C4-2B (cell line): Measurements from ENCODE around the gene THADA.
A peak's percentile ranks its signal among the peaks of the same experiment; 100 is the strongest.

Experiments
- H3K27ac ChIP-seq: fragments of 450-650 bp; 2 replicates; pipeline ENCODE4 v1.5.1; 2017
- ZFX ChIP-seq: fragments of 450-650 bp; IDR thresholded peaks from 2 replicates; pipeline ENCODE4 v1.6.1; 2017
- TF ChIP-seq, protein P1 (sequence below): fragments of 450-650 bp; conservative IDR thresholded peaks from 2 replicates; pipeline ENCODE4 v1.5.1; 2017; ENCODE audit warnings: mild to moderate bottlenecking

THADA gene

DNA sequence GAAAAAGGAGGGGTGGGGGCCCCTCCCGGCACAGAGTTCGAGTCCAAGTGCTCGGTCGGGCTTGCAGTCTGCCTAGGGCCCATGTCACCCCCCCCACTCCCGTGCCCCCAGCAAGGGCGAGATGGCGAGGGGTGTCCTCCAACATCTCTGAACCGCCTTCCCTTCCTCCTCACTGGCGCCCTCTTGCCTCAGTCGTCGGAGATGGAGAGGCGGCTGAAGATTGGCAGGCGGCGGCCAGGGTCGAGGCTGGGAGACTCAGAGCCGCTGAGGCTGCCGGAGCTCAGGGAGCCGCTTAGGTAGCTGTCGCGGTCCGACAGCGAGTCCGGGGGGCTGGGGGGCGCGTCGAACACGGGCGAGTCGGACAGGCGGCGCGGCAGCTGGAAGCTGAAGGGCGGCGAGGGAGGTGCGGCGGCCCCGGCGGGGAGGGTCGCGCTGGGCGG lies 371.7 kb downstream of the THADA start:
- no peak overlapping the region for H3K27ac ChIP-seq
- TF ChIP-seq ZFX, result no peak
- TF ChIP-seq, protein P1, sequence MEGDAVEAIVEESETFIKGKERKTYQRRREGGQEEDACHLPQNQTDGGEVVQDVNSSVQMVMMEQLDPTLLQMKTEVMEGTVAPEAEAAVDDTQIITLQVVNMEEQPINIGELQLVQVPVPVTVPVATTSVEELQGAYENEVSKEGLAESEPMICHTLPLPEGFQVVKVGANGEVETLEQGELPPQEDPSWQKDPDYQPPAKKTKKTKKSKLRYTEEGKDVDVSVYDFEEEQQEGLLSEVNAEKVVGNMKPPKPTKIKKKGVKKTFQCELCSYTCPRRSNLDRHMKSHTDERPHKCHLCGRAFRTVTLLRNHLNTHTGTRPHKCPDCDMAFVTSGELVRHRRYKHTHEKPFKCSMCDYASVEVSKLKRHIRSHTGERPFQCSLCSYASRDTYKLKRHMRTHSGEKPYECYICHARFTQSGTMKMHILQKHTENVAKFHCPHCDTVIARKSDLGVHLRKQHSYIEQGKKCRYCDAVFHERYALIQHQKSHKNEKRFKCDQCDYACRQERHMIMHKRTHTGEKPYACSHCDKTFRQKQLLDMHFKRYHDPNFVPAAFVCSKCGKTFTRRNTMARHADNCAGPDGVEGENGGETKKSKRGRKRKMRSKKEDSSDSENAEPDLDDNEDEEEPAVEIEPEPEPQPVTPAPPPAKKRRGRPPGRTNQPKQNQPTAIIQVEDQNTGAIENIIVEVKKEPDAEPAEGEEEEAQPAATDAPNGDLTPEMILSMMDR, result peak; percentile 16

DNA sequence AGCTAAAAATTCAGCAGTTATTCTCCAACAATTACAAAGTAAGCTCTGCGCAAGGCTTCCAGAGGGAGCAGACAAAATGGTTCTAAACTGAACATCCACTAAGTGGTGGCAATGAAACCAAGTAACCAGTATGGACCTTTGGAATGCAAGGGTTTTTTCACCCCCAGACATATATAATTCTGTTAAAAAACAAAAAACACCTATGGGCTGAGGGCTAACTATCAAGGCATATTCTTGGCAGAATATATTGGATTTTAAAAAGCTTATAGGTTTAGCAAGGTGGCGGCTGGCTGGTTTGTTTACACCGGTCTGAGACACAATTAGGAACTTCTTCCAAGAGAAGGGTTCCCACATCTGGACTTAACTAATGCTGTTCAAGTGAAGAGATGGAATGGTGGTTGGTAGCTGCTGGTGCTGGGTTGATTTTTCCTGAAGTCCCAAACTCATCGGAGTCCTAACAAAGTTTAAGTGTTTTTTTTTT lies 372.3 kb downstream of the THADA start:
- TF ChIP-seq, protein P1, result no peak
- TF ChIP-seq ZFX, result no peak
- H3K27ac ChIP-seq, result no peak overlapping the region

GRCh38 chr2:43222475-43223309 lies 373.1 kb downstream of the THADA start:
- H3K27ac ChIP-seq, result no peak overlapping the region
- TF ChIP-seq ZFX, result no peak
- TF ChIP-seq, protein P1, result no peak

DNA sequence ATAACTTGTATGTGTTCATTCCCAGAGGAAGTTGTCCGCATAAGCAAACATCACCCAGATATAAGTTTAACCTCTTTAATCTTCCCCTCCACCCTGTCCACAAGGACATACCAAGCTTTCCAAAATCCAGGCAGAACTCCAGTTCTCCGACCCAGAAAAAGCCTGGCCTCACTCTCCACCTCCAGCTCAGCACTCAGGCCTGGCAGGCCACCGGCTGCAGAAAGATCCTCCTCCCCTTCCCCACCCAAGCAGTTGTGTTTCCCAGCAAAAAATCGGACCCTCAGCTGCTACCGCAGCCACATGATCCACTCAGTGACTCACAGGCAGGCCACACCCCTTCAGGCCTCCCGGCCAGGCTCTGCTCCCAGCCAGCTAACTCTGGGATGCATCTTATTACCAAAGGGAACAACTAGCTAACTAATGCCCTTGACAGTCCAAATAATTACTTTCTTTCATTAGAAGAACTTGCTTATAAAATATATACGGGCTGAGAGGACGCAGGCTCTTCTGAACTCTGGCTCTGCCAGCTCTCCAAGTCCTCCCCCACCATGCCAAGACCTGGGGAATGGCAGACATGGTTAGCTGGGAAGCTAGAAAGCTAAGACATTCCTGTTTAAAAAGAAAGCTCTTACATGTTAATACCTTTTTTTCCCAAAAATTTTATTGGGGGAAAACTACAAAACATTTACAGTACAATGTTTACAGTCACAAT lies 373.9 kb downstream of the THADA start:
- 0 out of 2 replicates have a peak overlapping the region, but pooled peaks have one; percentile 12 for H3K27ac ChIP-seq
- TF ChIP-seq, protein P1, result no peak
- no peak for TF ChIP-seq ZFX

GRCh38 chr2:43221124-43221762 lies 374.6 kb downstream of the THADA start:
- H3K27ac ChIP-seq, result peak overlapping the region; percentile 89
- TF ChIP-seq, protein P1, result no peak
- TF ChIP-seq ZFX, result no peak

DNA sequence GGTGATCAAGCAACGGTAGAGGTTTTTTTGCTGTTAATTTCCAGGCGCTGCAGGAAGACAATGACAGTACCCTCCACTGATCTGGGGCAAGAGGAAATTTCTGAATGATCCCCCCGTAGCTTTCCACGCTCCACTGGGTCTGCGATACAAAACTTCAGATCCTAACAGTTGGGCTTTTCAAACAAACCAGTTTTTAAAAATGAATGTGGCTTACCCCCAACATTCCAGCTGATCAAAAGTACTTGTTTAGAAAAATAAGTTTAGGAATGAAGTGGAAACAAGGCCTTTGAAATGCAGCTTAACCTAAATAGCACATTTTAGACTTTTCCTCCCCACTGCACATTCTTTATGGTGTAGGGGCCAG lies 375.1 kb downstream of the THADA start:
- TF ChIP-seq, protein P1, result no peak
- TF ChIP-seq ZFX, result no peak
- peak overlapping the region; percentile 89 for H3K27ac ChIP-seq
